Transverse colon (tissue), 4 donors: ENCODE results near the gene CENPK. TPM values are rescaled to one million over a fixed set of nuclear protein-coding genes. Genes with fewer than 3 reads are reported as not detected.

Experiments used
- DNase-seq: peaks from one replicate; pipeline ENCODE4 v3.0.0-alpha.2; 2019
- H3K27ac ChIP-seq, 4 donors: fragments of 200-600 bp; sonication (generic); 2 replicates each; pipeline ENCODE4 v1.5.1; 2016 to 2018; ENCODE audit warnings: inconsistent platforms in 4 of 4
- H3K27me3 ChIP-seq: fragments of 200-600 bp; sonication (generic); 2 replicates; pipeline ENCODE4 v1.5.1; 2017; ENCODE audit warnings: inconsistent platforms
- H3K36me3 ChIP-seq, 4 donors: fragments of 200-600 bp; sonication (generic); 2 replicates each; pipeline ENCODE4 v1.5.1; 2017 to 2019; ENCODE audit warnings: inconsistent platforms in 4 of 4
- H3K4me1 ChIP-seq, 4 donors: fragments of 200-600 bp; sonication (generic); 2 replicates each; pipeline ENCODE4 v1.5.1; 2017 to 2020; ENCODE audit warnings: inconsistent platforms in 4 of 4
- H3K4me3 ChIP-seq, 4 donors: fragments of 200-600 bp; sonication (generic); 1 replicate in 1 of 4; 2 replicates in 3 of 4; pipeline versions ENCODE4 v1.5.1 to v1.6.1; 2017 to 2019; ENCODE audit warnings: inconsistent platforms in 4 of 4
- H3K9me3 ChIP-seq, 2 donors: fragments of 200-600 bp; sonication (generic); 2 replicates each; pipeline ENCODE4 v1.5.1; 2017 to 2019; ENCODE audit warnings: inconsistent platforms in 2 of 2
- EP300 ChIP-seq: sonication (generic); formaldehyde crosslinking; IDR thresholded peaks from one replicate; pipeline ENCODE4 v1.6.1; 2017; ENCODE audit warnings: antibody characterized with exemption, low read depth
- POLR2A ChIP-seq: fragments of 450-650 bp; IDR thresholded peaks from one replicate; pipeline ENCODE4 v1.6.1; 2016; ENCODE audit warnings: antibody characterized with exemption, mild to moderate bottlenecking, moderate library complexity
- POLR2AphosphoS5 ChIP-seq, 3 donors: sonication (generic); formaldehyde crosslinking; IDR thresholded peaks; one replicate each; pipeline ENCODE4 v1.6.1; 2016; ENCODE audit warnings: antibody characterized with exemption in 3 of 3
- WGBS, 2 donors: methylation state at CpG; one replicate each; pipeline ENCODE4 v1.1.5; 2018; ENCODE audit warnings: low coverage in 1 of 2; 5-methylcytosine and 5-hydroxymethylcytosine counted together
- in situ Hi-C, 4 donors: fragments of 200-750 bp; cut with MboI; loops; one replicate each; pipeline versions ENCODE4 v1.15.0 to v1.15.1; 2017; ENCODE audit warnings: low sequenced_read_pairs in 3 of 4, low pct_ligation_motif_present in 1 of 4, low pct_unique_long_range_greater_than_20kb in 1 of 4
- intact Hi-C: fragments of 100-400 bp; cut with DNase I; formaldehyde crosslinking; loops from one replicate; pipeline ENCODE4 v1.15.1; 2023; ENCODE audit warnings: low total_unique reads
- total RNA-seq, 4 donors: library from RNA; depleted of rRNA; stranded (reverse); fragments of >200 nt; gene quantifications; one replicate each; pipeline ENCODE4 v1.1.0, GENCODE V29; 2016
- TF ChIP-seq, protein P1 (sequence below), 5 experiments: fragments of 200-600 bp in 3 of 5; fragments of 450-650 bp in 2 of 5; sonication (generic) in 3 of 5; IDR thresholded peaks; 1 replicate in 2 of 5; 2 replicates in 3 of 5; pipeline ENCODE4 v1.5.1; 2016 to 2017; ENCODE audit warnings: antibody characterized with exemption in 5 of 5, inconsistent platforms in 3 of 5, mild to moderate bottlenecking in 2 of 5, moderate library complexity in 1 of 5

CENPK gene
- total RNA-seq, 4 donors from 2014 or later: 2.0 to 7.6 (median 5.2) TPM; not detected in 1

DNA sequence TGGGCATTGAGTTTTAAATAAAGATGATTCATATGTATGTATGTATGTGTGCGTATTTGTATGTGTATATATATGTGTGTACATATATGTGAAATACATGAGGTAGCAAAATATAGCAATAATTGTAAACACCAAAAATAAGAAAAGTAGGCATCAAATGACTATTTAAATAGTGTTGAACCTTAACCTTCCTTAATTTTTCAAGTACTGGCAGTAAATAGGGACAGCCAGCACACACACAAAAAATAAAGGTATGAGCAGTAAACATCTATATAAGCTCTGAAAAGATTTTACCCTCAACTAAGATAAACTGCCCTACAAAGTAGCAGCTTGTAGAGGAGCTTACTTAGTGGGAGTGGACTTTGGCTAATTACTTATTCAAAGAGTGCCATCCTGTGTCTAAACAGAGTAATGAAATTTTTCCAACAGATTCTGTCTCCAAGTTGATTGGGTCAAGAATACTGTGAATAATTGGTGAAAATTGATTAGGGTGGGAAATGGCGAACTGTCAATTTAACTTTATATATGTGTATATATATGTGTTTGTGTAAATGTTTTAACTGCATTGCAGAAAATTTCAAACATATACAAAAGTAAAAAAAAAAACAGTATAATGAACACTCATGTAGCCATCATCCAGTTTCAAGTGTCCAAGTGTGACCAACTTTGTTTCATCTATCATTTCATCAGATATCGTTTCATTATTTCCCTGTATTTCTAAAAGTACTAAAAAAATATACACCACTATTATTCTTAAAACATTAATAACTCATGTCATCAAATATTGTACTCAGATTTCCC lies 79.2 kb downstream of the CENPK start:
- Histone ChIP-seq H3K27me3 (no peaks in the 10 kb centered on the region), H3K4me1 (peaks cover 0 to 29% (median 12%) of the 10 kb centered on the region in 4 donors), H3K27ac (peak overlapping the region; percentile 79 to 90 (median 86)), H3K36me3 (no peaks in the 10 kb centered on the region), H3K9me3 (no peaks in the 10 kb centered on the region), H3K4me3 (peak overlapping the region in 3 of 4 donors; percentile 39 to 57 (median 50))
- intact Hi-C loops: no loop called here
- in situ Hi-C loops: loop anchor here (5.0 to 25.0 kb wide), 6 partner anchors 371 to 846 kb away; no protein-coding TSS in a partner anchor
- DNase-seq: no peak
- 31 to 33% methylated on average over 3 of the region's 3 CpGs for WGBS, 2 donors
- TF ChIP-seq, protein P1, sequence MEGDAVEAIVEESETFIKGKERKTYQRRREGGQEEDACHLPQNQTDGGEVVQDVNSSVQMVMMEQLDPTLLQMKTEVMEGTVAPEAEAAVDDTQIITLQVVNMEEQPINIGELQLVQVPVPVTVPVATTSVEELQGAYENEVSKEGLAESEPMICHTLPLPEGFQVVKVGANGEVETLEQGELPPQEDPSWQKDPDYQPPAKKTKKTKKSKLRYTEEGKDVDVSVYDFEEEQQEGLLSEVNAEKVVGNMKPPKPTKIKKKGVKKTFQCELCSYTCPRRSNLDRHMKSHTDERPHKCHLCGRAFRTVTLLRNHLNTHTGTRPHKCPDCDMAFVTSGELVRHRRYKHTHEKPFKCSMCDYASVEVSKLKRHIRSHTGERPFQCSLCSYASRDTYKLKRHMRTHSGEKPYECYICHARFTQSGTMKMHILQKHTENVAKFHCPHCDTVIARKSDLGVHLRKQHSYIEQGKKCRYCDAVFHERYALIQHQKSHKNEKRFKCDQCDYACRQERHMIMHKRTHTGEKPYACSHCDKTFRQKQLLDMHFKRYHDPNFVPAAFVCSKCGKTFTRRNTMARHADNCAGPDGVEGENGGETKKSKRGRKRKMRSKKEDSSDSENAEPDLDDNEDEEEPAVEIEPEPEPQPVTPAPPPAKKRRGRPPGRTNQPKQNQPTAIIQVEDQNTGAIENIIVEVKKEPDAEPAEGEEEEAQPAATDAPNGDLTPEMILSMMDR (IDR thresholded peaks at IDR 0.05): peak; percentile 47 to 66 (median 52)
- TF ChIP-seq POLR2AphosphoS5 (IDR thresholded peaks at IDR 0.05): no peak

DNA sequence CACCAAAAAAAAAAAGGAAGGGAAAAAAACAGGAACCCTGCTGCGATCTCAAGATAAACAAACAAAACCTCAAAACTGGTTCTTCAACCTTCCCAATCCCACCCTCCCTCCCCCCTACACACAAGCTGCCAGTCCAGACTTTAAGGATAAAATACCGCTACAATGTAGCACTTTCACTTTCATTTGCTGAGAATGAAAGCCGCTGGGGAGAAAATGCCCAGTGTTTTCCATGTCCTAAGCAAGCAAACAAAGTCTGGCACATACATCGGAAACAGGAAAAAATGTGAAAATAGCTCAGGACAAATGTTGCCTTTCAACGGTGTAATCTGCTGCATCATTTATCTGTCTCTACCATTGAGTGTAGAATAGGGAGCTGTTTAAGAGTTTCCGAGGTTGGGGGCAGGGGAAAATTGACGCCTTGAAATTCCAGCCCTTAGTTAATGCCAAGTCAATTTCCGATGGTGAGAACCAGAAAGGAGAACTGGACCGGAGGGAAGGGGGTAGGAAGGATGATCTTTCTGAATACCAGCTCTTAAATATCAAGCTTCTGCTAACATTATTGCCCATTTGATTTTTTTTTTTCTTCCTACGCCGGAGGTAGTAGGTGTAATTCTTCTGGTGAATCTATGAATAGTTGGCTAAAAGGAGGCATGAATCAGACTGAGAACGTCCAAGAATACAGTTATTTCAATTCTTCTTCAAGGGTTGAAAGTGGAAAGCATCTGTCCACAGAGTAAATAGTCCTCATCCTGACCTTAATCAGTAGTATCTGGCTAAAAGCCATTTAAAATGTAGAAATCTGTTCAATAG lies 80.0 kb downstream of the CENPK start:
- no peaks in the 10 kb centered on the region for H3K9me3 ChIP-seq
- no peaks in the 10 kb centered on the region for H3K27me3 ChIP-seq
- H3K36me3 ChIP-seq: no peaks in the 10 kb centered on the region
- in situ Hi-C loops: loop anchor here (5.0 to 25.0 kb wide), 6 partner anchors 371 to 846 kb away; no protein-coding TSS in a partner anchor
- H3K27ac ChIP-seq: peak overlapping the region; percentile 79 to 90 (median 86)
- H3K4me1 ChIP-seq: peaks cover 0 to 29% (median 12%) of the 10 kb centered on the region in 4 donors
- WGBS, 2 donors: 0% methylated on average over 9 to 12 of the region's 12 CpGs
- DNase-seq: no peak
- intact Hi-C loops: no loop called here
- TF ChIP-seq, protein P1 (IDR thresholded peaks at IDR 0.05): no peak
- TF ChIP-seq EP300: no peak
- TF ChIP-seq POLR2A: no peak
- no peak for TF ChIP-seq POLR2AphosphoS5 (IDR thresholded peaks at IDR 0.05)
- H3K4me3 ChIP-seq: peak overlapping the region; percentile 35 to 57 (median 44)

DNA sequence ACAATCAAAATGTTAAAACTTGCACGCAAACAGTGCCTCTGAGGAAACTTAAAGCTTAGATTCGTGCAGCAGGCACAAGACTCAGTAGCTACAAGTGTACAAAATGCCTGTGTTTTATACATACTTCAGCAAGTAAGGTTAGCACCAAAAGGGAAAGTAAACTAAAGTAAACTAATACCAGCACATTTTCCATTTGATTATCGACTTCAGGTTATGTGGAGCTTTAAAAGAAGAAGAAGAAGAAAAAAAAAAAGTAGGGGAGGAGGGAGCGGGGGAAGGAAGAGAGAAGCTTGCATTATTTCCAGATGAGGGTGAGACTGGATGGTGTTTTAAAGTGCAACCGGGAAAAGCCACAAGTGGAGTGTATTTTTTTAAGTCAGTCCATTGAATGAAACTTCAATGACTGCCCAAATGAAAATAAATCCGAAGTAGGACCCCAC lies 80.7 kb downstream of the CENPK start:
- no peak for DNase-seq
- Histone ChIP-seq H3K27ac (peak overlapping the region; percentile 79 to 90 (median 86)), H3K4me3 (peak overlapping the region; percentile 35 to 57 (median 44)), H3K9me3 (no peaks in the 10 kb centered on the region), H3K27me3 (no peaks in the 10 kb centered on the region), H3K36me3 (no peaks in the 10 kb centered on the region), H3K4me1 (peaks cover 0 to 29% (median 12%) of the 10 kb centered on the region in 4 donors)
- TF ChIP-seq POLR2AphosphoS5 (IDR thresholded peaks at IDR 0.05): no peak
- TF ChIP-seq EP300: no peak
- TF ChIP-seq, protein P1 (IDR thresholded peaks at IDR 0.05): no peak
- no peak for TF ChIP-seq POLR2A
- 0 to 2% methylated on average over 6 of the region's 6 CpGs for WGBS, 2 donors
- intact Hi-C loops: no loop called here
- in situ Hi-C loops: loop anchor here (5.0 to 25.0 kb wide), 6 partner anchors 370 to 845 kb away; no protein-coding TSS in a partner anchor
